Breast epithelium (tissue), 4 donors: ENCODE results near the gene FBLN2. TPM values are rescaled to one million over a fixed set of nuclear protein-coding genes. Genes with fewer than 3 reads are reported as not detected.

Source experiments
- DNase-seq, 2 donors: peaks; one replicate each; pipeline ENCODE4 v3.0.0-alpha.2; 2019; ENCODE audit warnings: low spot score in 2 of 2
- H3K27ac ChIP-seq, 2 donors: fragments of 200-600 bp; sonication (generic) in 1 of 2; one replicate each; pipeline ENCODE4 v1.5.1; 2016 to 2019; ENCODE audit warnings: mild to moderate bottlenecking in 1 of 2
- H3K27me3 ChIP-seq, 2 donors: fragments of 200-600 bp; sonication (generic) in 1 of 2; one replicate each; pipeline versions ENCODE4 v1.5.1 to v1.6.0; 2017 to 2019; ENCODE audit warnings: control low read depth in 1 of 2, mild to moderate bottlenecking in 1 of 2
- H3K36me3 ChIP-seq: fragments of 200-600 bp; one replicate; pipeline ENCODE4 v1.5.1; 2019
- H3K4me1 ChIP-seq, 2 donors: fragments of 200-600 bp; sonication (generic); one replicate each; pipeline ENCODE4 v1.5.1; 2016 to 2019; ENCODE audit warnings: control low read depth in 1 of 2
- H3K4me3 ChIP-seq, 3 donors: fragments of 200-600 bp; sonication (generic); 1 replicate in 2 of 3; 2 replicates in 1 of 3; pipeline ENCODE4 v1.5.1; 2016 to 2019; ENCODE audit warnings: mild to moderate bottlenecking in 3 of 3, moderate library complexity in 2 of 3
- H3K9me3 ChIP-seq, 2 donors: fragments of 200-600 bp; sonication (generic) in 1 of 2; one replicate each; pipeline ENCODE4 v1.5.1; 2016 to 2019; ENCODE audit warnings: control low read depth in 1 of 2
- POLR2A ChIP-seq: fragments of 450-650 bp; IDR thresholded peaks from one replicate; pipeline ENCODE4 v1.6.1; 2016; ENCODE audit warnings: antibody characterized with exemption, mild to moderate bottlenecking, moderate library complexity
- POLR2AphosphoS5 ChIP-seq, 3 donors: sonication (generic); formaldehyde crosslinking; IDR thresholded peaks; one replicate each; pipeline ENCODE4 v1.6.1; 2017; ENCODE audit warnings: antibody characterized with exemption in 3 of 3
- intact Hi-C: fragments of 100-400 bp; cut with DNase I; formaldehyde crosslinking; loops from one replicate; pipeline ENCODE4 v1.15.1; 2023; ENCODE audit warnings: low total_unique reads
- total RNA-seq, 3 donors: library from RNA; depleted of rRNA; stranded (reverse); fragments of >200 nt; gene quantifications; one replicate each; pipeline ENCODE4 v1.1.0, GENCODE V29; 2016
- TF ChIP-seq, protein P1 (sequence below), 3 donors: fragments of 450-650 bp; IDR thresholded peaks; one replicate each; pipeline ENCODE4 v1.5.1; 2016 to 2017; ENCODE audit warnings: antibody characterized with exemption in 3 of 3, mild to moderate bottlenecking in 3 of 3, moderate library complexity in 3 of 3

Gene FBLN2
- total RNA-seq, 3 donors from 2014 or later: 43.5 to 663 (median 81.3) TPM

DNA sequence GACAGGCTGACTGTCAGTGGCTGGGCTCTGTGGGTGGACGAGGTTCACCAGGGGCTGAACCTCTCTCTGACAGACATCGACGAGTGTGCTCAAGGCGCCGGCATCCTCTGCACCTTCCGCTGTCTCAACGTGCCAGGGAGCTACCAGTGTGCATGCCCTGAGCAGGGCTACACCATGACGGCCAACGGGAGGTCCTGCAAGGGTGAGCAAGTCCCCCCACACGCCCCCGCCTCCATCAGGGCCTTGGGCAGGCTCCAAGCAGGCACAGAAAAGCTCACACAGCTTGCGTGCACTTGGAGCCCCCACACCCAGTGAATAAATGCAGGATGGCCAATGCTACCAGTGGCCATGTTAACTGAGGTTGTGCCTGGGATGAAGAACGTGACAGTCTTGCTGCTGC is 82.3 kb downstream of the FBLN2 start:
- H3K9me3 ChIP-seq: no peaks in the 10 kb centered on the region
- H3K36me3 ChIP-seq: no peaks in the 10 kb centered on the region
- TF ChIP-seq, protein P1, sequence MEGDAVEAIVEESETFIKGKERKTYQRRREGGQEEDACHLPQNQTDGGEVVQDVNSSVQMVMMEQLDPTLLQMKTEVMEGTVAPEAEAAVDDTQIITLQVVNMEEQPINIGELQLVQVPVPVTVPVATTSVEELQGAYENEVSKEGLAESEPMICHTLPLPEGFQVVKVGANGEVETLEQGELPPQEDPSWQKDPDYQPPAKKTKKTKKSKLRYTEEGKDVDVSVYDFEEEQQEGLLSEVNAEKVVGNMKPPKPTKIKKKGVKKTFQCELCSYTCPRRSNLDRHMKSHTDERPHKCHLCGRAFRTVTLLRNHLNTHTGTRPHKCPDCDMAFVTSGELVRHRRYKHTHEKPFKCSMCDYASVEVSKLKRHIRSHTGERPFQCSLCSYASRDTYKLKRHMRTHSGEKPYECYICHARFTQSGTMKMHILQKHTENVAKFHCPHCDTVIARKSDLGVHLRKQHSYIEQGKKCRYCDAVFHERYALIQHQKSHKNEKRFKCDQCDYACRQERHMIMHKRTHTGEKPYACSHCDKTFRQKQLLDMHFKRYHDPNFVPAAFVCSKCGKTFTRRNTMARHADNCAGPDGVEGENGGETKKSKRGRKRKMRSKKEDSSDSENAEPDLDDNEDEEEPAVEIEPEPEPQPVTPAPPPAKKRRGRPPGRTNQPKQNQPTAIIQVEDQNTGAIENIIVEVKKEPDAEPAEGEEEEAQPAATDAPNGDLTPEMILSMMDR (IDR thresholded peaks at IDR 0.05): no peak
- TF ChIP-seq POLR2A (no peak), POLR2AphosphoS5 (IDR thresholded peaks at IDR 0.05) (no peak)
- no peak for DNase-seq
- no peaks in the 10 kb centered on the region for H3K27me3 ChIP-seq
- H3K4me1 ChIP-seq: no peaks in the 10 kb centered on the region
- intact Hi-C loops: no loop called here
- H3K4me3 ChIP-seq: no peak overlapping the region
- no peak overlapping the region for H3K27ac ChIP-seq

DNA sequence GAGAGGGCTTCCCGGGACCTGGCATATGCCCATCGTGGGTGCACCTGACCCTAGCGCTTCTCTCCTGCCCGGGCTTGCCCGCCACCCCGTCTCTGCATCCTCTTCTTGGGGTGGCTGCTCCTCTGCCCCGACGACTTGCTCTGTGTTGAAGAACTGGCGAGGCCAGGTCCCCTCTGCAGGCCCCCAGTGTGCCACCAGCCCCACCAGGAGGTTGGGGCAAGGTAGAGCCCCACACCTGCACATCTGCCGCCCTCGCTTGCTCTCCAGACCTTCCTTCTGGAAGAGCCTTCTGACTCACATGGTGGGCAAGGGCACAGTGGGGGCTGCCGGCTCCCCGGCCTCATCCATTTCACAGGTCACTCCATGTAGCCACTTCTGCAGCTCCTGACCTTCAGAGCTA is 84.3 kb downstream of the FBLN2 start:
- Histone ChIP-seq H3K27me3 (no peaks in the 10 kb centered on the region), H3K27ac (no peak overlapping the region), H3K9me3 (no peaks in the 10 kb centered on the region), H3K4me1 (no peaks in the 10 kb centered on the region), H3K36me3 (no peaks in the 10 kb centered on the region), H3K4me3 (no peak overlapping the region)
- TF ChIP-seq, protein P1 (IDR thresholded peaks at IDR 0.05): no peak
- TF ChIP-seq POLR2A: no peak
- no peak for TF ChIP-seq POLR2AphosphoS5 (IDR thresholded peaks at IDR 0.05)
- intact Hi-C loops: no loop called here
- no peak for DNase-seq

DNA sequence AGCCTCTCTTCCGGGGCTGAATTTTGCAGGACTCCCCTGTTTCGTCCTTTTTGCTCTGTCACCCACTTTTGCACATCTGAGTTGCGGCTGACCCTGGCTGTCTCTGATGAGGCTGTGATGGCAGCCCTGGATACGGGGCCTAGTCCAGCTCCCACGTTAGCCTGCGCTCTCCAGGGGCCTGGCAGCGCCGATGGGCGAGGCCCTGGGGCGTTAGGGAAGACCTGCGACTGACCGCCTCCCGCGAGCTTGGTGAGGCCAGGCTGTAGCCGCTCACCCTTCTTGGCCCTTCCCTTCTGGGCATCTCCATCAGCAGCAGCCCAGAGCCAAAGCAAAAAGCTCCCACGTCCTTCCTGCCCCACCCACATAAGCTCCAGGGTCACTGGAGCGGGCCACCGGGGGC is 85.2 kb downstream of the FBLN2 start:
- intact Hi-C loops: no loop called here
- no peaks in the 10 kb centered on the region for H3K36me3 ChIP-seq

DNA sequence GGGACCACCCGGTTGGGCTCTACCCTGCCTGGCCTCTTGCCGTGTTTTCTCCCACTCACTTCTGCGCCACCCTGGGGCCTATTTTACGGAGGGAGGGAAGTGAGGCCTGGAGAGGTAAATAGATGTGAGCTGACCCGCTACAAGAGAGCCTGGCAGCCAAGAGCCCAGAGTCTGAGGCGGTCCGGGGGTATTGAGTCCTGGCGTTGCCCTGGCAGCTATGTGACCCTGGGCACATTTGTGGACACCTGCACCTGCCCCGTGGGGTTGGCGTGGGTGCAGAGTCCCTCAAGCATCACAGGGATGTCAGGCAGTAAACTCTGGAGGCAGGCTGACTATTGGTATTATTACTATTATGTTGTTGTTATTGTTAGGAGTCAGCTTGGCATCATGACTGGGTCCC is 85.7 kb downstream of the FBLN2 start:
- intact Hi-C loops: no loop called here
- H3K9me3 ChIP-seq: no peaks in the 10 kb centered on the region
- no peaks in the 10 kb centered on the region for H3K36me3 ChIP-seq
- H3K27ac ChIP-seq: no peak overlapping the region
- TF ChIP-seq POLR2AphosphoS5 (IDR thresholded peaks at IDR 0.05): no peak
- TF ChIP-seq, protein P1 (IDR thresholded peaks at IDR 0.05): no peak
- TF ChIP-seq POLR2A: no peak
- no peak for DNase-seq
- no peaks in the 10 kb centered on the region for H3K4me1 ChIP-seq
- no peak overlapping the region for H3K4me3 ChIP-seq
- H3K27me3 ChIP-seq: no peaks in the 10 kb centered on the region

More for the DNA sequence above, 85.2 kb downstream of the FBLN2 start:
- no peak overlapping the region for H3K4me3 ChIP-seq
- H3K9me3 ChIP-seq: no peaks in the 10 kb centered on the region
- no peak for DNase-seq
- no peaks in the 10 kb centered on the region for H3K4me1 ChIP-seq
- no peak for TF ChIP-seq POLR2A
- TF ChIP-seq, protein P1 (IDR thresholded peaks at IDR 0.05): no peak
- no peak for TF ChIP-seq POLR2AphosphoS5 (IDR thresholded peaks at IDR 0.05)
- no peak overlapping the region for H3K27ac ChIP-seq
- H3K27me3 ChIP-seq: no peaks in the 10 kb centered on the region

DNA sequence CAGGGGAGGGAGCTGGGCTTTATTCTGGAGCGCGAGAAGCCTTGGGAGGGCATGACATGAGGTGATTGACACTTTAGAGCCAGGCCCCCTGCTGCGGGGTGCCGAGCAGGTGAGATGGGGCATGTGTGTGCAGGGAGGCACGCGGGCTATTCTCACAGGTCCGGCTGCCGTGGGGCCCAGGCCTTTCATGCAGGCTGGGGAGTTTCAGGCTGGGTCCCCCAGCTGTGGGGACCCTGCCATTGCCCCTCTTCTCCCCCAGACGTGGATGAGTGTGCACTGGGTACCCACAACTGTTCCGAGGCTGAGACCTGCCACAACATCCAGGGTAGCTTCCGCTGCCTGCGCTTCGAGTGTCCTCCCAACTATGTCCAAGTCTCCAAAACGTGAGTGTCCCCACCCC is 87.3 kb downstream of the FBLN2 start:
- H3K27ac ChIP-seq: no peak overlapping the region
- no peaks in the 10 kb centered on the region for H3K9me3 ChIP-seq
- no peaks in the 10 kb centered on the region for H3K4me1 ChIP-seq
- no peak for DNase-seq
- H3K4me3 ChIP-seq: no peak overlapping the region
- no peaks in the 10 kb centered on the region for H3K27me3 ChIP-seq
- H3K36me3 ChIP-seq: no peaks in the 10 kb centered on the region
- intact Hi-C loops: no loop called here
- TF ChIP-seq POLR2A: no peak
- no peak for TF ChIP-seq POLR2AphosphoS5 (IDR thresholded peaks at IDR 0.05)
- TF ChIP-seq, protein P1 (IDR thresholded peaks at IDR 0.05): no peak
